ENCODE results near the gene HIVEP1. TPM values are rescaled to one million over a fixed set of nuclear protein-coding genes. Genes with fewer than 3 reads are reported as not detected.

Gene HIVEP1
- total RNA-seq, 2 donors from 2014 or later, result 33.6 to 35.1 TPM

DNA sequence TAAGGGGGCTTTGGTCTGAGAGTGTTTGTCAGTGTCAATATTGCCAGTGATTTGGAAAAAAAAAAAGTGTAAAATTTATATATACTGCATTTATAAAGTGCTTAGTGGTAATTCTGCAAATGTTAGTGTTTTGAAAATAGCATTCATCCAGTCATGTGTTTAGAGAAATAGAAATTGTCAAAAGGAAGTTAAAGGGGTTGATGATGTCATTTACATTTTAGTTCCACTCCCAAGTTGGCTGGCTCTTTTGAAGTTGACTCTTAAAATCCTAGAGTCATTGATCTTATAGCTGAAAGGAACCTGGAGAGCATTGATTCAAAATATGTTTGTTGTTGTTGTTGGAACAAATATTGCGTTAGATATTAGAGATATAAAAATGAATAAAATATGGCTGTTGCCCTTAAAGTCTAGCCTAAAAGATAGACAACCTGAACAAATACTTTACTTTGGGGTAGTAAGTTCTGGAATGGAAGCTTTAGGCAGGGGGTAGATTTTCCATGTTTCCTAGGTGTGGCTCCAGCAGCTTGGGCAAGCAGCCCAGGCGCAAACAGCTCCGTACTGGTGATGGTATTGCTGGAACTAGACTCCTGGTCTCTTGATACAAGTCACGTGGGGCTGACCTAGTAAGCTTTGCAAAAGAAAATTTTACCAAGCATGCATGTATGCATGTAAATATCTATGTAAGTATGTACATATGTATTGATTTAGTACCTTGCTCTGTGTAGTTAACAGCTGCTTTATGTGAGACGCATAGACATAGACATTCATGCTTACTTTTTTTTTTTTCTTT is 46.3 kb downstream of the HIVEP1 start:
- H3K27me3 ChIP-seq (ENCODE audit: control insufficient read depth, insufficient read depth, low read length, poor library complexity, severe bottlenecking), result no peaks in the 10 kb centered on the region
- H3K4me1 ChIP-seq (ENCODE audit: control insufficient read depth, insufficient read depth, low read length), result no peaks in the 10 kb centered on the region
- no peak overlapping the region for H3K4me3 ChIP-seq (ENCODE audit: low read length)
- no peak for DNase-seq
- TF ChIP-seq, protein P1, sequence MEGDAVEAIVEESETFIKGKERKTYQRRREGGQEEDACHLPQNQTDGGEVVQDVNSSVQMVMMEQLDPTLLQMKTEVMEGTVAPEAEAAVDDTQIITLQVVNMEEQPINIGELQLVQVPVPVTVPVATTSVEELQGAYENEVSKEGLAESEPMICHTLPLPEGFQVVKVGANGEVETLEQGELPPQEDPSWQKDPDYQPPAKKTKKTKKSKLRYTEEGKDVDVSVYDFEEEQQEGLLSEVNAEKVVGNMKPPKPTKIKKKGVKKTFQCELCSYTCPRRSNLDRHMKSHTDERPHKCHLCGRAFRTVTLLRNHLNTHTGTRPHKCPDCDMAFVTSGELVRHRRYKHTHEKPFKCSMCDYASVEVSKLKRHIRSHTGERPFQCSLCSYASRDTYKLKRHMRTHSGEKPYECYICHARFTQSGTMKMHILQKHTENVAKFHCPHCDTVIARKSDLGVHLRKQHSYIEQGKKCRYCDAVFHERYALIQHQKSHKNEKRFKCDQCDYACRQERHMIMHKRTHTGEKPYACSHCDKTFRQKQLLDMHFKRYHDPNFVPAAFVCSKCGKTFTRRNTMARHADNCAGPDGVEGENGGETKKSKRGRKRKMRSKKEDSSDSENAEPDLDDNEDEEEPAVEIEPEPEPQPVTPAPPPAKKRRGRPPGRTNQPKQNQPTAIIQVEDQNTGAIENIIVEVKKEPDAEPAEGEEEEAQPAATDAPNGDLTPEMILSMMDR (conservative IDR thresholded peaks at IDR 0.05), result no peak
- peaks cover 10% of the 10 kb centered on the region for H3K4me1 Mint-ChIP-seq
- no peaks in the 10 kb centered on the region for H3K9me3 Mint-ChIP-seq
- H3K27ac ChIP-seq (ENCODE audit: low read depth, low read length), result no peak overlapping the region
- H3K4me3 Mint-ChIP-seq, result no peak overlapping the region
- no peaks in the 10 kb centered on the region for H3K27me3 Mint-ChIP-seq (ENCODE audit: insufficient read depth)
- 93 to 98% methylated on average over 5 of the region's 5 CpGs for WGBS, 2 experiments (ENCODE audit: insufficient coverage in 1 of 2, insufficient read length in 1 of 2)
- no peaks in the 10 kb centered on the region for H3K36me3 Mint-ChIP-seq (ENCODE audit: low read depth)
- peaks cover 4% of the 10 kb centered on the region for H3K36me3 ChIP-seq (ENCODE audit: control insufficient read depth, insufficient read depth, low read length)
- H3K9ac ChIP-seq (ENCODE audit: extremely low read depth, low read length, poor library complexity, severe bottlenecking), result no peak overlapping the region
- H3K9me3 ChIP-seq (ENCODE audit: control insufficient read depth, low read length), result no peaks in the 10 kb centered on the region
- H3K27ac Mint-ChIP-seq, result no peak overlapping the region

DNA sequence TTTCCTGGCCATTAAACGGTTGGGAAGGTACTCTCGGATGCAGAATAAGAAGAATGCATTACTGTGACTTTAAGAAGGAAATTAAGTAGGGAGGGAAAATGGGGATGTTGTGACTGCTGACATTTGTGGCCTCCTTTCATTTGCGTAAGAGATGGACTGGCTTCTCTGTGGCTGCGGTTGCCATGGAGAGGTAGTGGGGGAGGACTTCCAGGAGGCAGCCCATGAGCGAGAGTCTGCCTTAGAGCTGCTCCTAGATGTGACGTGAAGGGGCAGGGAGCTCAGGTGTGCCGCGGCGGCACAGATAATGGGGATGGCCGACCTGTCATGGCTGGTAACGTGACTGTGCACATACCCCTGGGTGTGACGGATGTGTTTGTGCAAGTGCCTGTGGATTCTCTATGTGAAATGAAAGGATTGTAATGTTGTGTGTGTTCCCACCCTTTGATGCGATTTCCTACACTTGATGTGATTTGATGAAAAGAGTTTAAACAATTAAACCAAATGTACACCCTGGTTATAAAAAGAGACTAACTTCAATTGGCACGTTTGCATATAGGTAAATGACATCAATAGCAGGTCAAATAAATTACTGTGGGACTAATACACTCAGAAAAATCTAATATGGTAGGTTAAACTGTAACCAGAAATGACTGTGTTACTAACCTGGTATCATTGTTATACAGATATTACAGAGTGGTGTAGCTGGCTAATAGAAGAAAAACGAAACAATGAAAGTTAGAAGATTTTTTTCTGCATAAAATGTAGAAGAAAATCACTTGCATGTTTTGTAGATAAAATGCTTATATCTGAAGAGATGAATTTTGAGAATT is 48.9 kb downstream of the HIVEP1 start:
- DNase-seq, result peak; percentile 87
- H3K36me3 Mint-ChIP-seq (ENCODE audit: low read depth), result no peaks in the 10 kb centered on the region
- Histone ChIP-seq H3K4me3 (ENCODE audit: low read length) (no peak overlapping the region), H3K9ac (ENCODE audit: extremely low read depth, low read length, poor library complexity, severe bottlenecking) (no peak overlapping the region), H3K36me3 (ENCODE audit: control insufficient read depth, insufficient read depth, low read length) (no peaks in the 10 kb centered on the region), H3K4me1 (ENCODE audit: control insufficient read depth, insufficient read depth, low read length) (no peaks in the 10 kb centered on the region), H3K27me3 (ENCODE audit: control insufficient read depth, insufficient read depth, low read length, poor library complexity, severe bottlenecking) (no peaks in the 10 kb centered on the region), H3K9me3 (ENCODE audit: control insufficient read depth, low read length) (no peaks in the 10 kb centered on the region), H3K27ac (ENCODE audit: low read depth, low read length) (no peak overlapping the region)
- TF ChIP-seq, protein P1 (conservative IDR thresholded peaks at IDR 0.05), result no peak
- WGBS, 2 experiments (ENCODE audit: insufficient coverage in 1 of 2, insufficient read length in 1 of 2), result 45 to 67% methylated on average over 9 to 15 of the region's 15 CpGs
- peaks cover 14% of the 10 kb centered on the region for H3K4me1 Mint-ChIP-seq
- H3K27ac Mint-ChIP-seq, result peak overlapping the region; percentile 56
- no peaks in the 10 kb centered on the region for H3K27me3 Mint-ChIP-seq (ENCODE audit: insufficient read depth)
- no peak overlapping the region for H3K4me3 Mint-ChIP-seq
- no peaks in the 10 kb centered on the region for H3K9me3 Mint-ChIP-seq

DNA sequence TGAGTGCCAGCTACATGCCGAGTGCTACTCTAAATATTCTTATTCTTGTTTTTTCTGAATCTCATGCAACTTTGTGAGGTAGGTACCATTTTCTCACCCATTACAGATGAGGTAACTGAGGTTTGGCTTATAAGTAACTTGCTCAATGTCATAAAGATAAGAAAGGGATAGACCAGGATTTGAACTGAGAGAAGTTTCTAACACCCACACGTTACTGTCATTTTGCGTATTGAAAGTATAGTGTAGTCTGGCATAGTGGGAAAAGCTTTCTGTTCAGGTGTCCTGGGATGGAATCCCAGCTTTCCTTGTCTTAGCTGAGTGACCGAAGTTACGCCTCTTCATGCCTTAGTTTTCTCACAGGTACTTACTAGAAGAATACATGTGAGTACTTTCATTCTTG is 50.5 kb downstream of the HIVEP1 start:
- peaks cover 15% of the 10 kb centered on the region for H3K4me1 Mint-ChIP-seq
- DNase-seq, result no peak
- no peak overlapping the region for H3K27ac ChIP-seq (ENCODE audit: low read depth, low read length)
- H3K27me3 ChIP-seq (ENCODE audit: control insufficient read depth, insufficient read depth, low read length, poor library complexity, severe bottlenecking), result no peaks in the 10 kb centered on the region
- no peaks in the 10 kb centered on the region for H3K9me3 ChIP-seq (ENCODE audit: control insufficient read depth, low read length)
- no peak overlapping the region for H3K9ac ChIP-seq (ENCODE audit: extremely low read depth, low read length, poor library complexity, severe bottlenecking)
- no peaks in the 10 kb centered on the region for H3K4me1 ChIP-seq (ENCODE audit: control insufficient read depth, insufficient read depth, low read length)
- no peak overlapping the region for H3K4me3 Mint-ChIP-seq
- H3K9me3 Mint-ChIP-seq, result no peaks in the 10 kb centered on the region
- TF ChIP-seq, protein P1 (conservative IDR thresholded peaks at IDR 0.05), result no peak
- H3K27me3 Mint-ChIP-seq (ENCODE audit: insufficient read depth), result no peaks in the 10 kb centered on the region
- H3K36me3 Mint-ChIP-seq (ENCODE audit: low read depth), result no peaks in the 10 kb centered on the region
- whole genome bisulfite sequencing, 2 experiments (ENCODE audit: insufficient coverage in 1 of 2, insufficient read length in 1 of 2), result 92 to 93% methylated on average over 4 to 5 of the region's 5 CpGs
- no peak overlapping the region for H3K4me3 ChIP-seq (ENCODE audit: low read length)
- H3K27ac Mint-ChIP-seq, result no peak overlapping the region
- no peaks in the 10 kb centered on the region for H3K36me3 ChIP-seq (ENCODE audit: control insufficient read depth, insufficient read depth, low read length)

Data from endodermal cell (in vitro differentiated cells).